ENCODE measurements around the gene VRTN.

VRTN gene

DNA sequence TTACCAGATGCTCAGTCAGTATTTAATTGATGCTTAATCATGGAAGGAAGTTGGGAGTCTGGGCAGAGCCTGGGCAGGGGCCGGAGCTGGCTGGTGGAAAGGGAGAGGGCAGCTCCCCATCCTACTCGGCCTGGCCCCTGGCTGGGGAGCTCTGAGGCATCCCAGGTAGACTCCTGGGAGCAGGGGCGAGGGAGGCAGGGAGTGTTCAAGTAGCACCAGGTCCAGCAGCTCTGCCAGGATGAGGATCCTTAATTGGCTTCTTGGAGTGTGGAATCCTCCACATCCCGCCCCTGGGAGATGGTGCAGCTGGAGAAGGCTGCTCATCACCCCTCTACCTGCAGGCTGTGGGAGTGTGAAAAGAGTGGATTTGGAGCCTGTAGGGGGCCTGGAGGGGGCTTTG, 46.8 kb downstream of the VRTN start:
- no peak for DNase-seq

DNA sequence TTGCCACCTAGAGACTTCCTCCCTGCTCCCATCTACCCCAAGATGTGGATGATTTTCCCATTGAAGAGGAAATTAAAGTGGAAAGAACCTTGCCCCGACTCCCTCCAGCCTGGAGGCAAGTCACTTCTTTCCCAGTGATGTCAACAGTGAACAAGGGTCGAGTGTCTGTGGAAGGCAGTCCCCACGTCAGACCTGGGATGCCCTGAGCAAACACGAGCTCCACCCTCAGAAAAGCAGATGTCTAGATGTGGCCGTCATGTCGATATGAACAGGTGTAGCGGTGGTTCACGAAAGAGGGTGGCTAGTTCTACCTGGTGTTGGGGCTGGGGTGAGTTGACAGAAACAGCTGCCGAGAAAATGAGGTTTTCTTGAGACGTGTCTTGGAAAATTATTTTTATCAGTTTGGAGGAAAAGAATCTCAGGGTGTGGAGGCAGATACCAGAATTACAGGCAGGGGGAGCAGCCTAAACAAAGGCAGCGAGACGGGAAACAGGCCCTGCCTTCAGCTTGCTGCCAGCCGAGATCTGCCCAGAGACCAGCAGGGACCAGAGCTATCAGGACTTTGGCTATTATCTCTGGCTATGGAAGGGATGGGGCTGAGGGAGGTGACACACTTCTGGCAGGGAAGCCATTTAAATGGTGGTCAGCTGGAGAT, 51.9 kb downstream of the VRTN start:
- no peak for DNase-seq

DNA sequence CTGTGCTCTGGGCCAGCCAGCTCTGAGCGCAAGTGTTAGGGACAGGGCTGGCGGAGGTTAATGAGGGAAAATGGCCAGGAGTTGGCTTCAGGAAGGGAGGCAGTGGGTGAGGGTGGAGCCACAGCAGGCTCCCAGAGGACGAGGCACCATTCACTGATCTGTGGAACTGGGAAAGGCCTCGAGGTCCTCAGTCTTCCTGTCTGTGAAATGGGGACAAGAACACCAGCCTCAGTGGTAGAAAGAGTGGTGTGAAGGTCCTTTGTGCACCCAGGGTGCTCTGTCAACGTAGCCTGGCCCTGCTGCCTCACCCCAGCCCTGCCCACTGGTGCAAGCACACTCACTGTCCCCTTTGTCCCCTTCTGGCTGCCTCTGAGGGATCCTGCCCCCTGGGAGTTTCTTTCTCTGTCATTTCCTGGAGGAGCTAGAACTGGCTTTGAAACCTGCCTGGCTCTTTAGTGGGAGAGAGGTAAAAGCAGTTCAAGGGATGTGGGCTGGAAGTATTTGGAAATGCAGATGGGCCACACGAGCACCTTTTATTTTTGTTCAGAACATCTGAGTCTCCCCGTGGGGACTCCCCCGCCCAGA, 52.7 kb downstream of the VRTN start:
- no peak for DNase-seq

DNA sequence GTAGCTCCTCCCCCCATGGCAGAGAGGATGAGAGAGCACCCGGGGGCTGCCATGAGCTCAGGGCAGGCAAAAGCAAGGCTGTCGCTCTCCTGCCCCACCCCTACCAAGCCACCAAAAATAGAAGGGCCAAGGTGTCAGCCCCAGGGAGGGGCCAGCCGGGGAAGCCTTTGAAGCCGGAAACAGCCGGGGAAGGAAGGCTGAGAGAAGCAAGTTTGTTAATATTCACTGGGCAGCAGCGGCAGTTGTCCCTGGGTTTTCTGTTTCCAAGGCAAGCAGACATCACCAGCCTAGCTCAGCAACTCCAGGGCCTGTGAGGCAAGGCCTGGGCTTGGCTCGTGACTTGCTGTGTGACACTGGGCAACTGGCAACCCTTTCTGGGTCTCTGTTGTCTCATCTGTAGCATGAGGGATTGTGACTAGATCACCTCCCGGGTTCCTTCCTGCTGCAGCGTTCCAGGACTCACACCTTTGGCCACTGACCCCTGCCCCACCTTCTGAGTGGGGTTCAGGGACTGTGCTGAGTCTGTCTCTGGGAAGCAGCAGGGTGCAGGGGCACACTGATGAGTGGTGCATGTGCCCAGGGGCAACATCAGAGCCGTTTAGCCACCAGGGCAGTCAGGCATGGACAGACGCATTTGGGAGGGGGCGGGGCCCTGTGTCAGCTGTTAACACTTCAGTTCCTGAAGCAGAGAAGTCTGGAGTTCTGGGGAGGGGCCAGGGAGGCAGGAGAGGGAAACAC, 53.4 kb downstream of the VRTN start:
- peak; percentile 80 for DNase-seq

DNA sequence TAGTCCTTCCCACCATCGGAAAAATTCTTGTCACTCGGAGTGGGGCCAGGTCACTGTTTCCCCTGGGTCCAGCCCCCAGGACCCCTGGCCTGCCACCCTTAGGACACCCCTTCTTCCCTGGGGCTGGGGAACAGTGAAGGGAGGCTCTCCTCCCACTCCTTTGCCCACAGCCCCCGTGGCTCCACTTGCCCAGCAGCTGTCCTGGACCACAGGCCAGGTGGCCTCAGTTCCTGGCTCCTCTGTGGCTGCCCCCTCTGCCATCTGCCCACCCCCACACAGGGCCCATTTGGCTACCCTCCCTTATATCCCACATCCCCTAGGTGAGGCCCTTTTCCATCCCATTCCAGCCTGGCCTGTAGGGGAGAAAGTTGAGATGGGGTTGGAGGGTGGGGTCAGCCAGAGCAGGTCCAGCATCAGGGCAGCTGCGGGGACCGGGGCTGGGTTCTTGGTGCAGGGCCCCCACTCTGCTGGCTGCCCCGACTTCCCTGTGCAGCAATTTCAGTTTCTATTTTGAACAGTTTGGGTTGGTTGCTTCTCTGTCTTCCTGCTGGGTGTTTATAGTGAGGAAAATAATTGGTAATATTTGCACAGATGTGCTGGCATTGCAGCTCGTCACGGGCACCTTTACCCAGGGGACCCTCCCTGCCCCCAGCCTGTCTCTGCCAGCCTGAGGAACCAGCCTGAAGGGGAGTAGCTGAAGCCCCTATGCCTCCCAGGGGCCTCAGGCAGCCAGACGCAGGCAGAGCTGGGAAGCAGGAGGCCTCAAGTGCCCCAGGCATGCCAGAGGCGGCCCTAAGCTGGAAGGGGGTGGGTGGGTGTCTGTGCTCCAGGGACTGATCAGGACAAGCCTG, 54.4 kb downstream of the VRTN start:
- DNase-seq: no peak

DNA sequence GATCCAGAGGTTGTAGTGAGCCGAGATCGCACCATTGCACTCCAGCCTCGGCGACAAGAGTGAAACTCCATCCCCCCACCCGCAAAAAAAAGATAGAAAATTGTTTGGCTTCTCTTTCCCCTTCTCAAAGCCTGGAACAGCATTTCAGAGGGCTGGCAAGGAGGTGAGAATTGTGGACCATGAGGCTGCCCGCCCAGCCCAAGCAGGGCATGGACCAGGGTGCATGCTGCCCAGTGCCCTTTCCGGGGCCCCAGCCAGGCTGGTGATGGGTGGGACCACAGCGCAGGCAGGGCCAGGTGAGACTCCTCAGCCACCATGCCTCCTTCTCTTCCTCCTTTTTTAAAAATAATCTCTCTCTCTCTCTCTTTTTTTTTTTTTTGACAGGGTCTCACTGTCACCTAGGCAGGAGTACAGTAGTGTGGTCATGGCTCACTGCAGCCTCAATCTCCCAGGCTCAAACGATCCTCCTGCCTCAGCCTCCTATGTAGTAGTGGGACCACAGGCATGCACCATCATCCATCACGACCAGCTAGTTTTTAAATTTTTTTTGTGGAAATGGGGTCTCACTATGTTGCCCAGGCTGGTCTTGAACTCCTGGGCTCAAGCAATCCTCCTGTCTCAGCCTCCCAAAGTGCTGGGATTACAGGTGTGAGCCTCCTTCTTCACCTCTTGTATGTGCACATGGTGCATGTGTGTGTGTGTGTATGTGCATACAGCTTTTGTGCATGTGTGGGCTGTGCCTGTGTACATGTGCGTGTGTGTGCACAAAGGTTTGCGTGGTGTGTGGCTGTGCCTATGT, 55.5 kb downstream of the VRTN start:
- no peak for DNase-seq

DNA sequence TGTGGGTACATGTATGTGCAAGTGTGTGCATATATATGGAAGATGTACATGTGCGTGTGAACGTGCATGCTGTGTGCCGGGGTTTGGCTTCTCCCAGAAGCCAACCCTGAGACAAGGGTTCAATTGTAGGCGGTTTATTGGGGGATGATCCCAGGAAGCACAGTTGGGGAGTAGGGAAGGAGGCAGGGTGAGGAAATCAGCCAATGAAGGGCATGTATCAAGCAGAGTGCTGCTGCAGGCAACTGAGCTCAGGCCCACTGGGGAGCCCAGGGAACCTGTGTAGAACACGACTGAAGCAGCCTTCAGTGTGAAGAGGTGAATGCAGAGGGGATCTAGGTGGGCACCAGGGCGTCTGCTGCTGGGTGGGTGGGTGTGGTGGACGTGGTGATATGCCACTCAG, 56.2 kb downstream of the VRTN start:
- no peak for DNase-seq

DNA sequence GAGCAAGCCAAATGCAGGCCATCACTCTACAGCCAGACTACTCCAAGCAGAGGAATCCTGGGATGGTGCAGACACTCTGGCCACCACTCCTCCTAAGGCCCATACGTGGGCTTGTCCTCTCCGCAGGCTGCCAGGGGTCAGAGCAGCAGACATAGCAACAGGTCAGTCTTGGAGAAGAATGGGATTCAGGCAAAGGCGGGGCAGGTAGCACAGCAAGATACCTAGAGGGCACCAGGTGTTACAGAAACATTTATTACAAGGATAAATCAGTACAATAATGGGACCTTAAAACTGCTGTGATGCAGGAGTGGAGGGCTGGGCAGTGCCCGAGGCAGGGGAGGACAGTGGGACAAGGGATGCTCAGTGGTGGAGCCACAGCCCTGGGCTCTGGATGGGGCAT, 57.4 kb downstream of the VRTN start:
- no peak for DNase-seq

DNA sequence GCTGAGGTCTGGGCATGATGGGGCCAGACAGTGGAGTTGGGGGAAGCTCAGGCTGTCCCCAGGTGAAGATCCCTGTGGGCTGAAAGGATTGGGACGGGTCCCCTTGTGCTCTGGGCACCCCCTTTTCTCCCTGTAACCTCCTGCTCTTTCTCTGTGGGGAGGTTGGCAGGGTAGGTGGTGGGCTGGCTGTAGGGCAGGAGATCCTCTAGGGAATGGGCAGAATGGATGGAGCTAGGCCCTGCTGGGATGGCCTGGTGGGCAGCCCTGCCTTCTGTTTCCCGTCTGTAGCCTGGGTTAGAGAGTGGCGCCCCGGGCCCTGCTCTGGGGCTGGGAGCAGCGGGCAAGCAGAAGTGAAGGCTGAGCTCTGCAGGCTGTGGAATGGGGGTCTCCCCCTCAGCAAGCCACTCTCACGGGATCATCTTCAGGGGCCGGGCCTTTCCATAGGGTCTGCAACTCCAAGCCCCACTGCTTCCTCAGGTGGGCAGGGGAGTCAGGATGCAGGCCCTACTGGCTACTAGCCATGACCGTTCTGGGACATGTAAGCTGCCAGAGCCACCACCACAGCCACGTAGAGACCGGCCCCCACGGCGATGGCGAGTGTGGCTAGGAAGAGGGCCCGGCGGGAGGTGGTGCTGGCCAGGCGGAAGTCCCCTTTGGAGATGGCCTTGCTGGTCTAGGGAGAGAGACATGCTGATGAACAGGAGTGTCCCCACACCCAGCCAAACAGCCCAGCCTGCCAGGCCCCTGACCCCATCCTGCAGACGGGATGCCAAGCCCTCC, 58.9 kb downstream of the VRTN start:
- DNase-seq: no peak

DNA sequence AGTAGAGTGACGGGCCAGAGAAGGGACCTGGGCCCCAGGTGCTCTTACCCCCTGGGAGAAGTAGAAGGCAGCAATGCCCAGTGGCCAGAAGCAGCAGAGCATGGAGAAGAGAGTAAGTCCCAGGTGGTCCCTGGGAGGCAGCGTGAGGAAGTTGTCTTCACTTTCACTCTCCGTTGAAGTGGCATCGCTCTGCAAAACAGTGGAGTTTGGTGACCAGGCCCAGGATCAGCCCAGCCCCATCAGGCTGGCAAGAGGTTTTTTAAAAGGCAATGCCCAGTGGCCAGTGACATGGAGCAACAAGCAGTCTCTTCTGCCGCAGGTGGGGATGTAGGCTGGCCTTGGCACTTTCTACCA, 59.5 kb downstream of the VRTN start:
- DNase-seq: no peak

DNA sequence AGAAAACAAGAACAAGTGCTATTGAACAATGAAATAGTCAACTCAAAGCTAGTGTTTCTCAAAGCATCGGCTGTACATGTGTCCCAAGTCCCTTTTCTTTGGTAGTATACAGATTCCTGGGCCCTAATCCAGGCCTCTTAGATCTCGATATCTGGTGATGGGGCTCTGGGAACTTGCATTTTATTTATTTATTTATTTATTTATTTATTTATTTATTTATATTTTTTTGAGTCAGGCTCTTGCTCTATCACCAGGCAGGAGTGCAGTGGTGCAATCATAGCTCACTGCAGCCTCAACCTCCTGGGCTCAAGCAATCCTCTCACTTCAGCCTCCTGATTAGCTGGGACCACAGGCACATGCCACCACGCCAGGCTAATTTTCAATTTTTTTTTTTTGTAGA, 60.6 kb downstream of the VRTN start:
- no peak for DNase-seq

DNA sequence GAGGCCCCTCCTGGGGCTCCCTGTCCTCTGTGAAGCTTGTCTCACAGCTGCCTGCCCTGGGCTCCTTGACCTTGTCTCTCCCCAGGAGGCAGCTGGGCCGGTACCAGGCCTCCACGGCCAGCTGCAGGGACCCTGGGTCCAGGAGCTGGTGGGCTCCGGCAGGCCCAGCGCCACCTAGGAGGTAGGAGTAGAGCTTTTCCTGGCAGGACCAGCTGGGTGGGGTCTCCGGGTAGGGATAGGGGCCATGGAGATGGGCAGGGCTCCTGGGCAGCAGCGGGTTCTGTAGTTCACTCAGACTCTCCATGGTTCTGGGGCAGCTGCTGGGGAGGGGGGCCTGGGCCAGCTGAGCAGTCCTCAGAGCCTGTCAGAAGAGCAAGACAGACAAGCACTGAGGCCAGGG, 61.2 kb downstream of the VRTN start:
- no peak for DNase-seq
